ENCODE measurements around the gene TCF7.
A peak's percentile ranks its signal among the peaks of the same experiment; 100 is the strongest.

The TCF7 gene

DNA sequence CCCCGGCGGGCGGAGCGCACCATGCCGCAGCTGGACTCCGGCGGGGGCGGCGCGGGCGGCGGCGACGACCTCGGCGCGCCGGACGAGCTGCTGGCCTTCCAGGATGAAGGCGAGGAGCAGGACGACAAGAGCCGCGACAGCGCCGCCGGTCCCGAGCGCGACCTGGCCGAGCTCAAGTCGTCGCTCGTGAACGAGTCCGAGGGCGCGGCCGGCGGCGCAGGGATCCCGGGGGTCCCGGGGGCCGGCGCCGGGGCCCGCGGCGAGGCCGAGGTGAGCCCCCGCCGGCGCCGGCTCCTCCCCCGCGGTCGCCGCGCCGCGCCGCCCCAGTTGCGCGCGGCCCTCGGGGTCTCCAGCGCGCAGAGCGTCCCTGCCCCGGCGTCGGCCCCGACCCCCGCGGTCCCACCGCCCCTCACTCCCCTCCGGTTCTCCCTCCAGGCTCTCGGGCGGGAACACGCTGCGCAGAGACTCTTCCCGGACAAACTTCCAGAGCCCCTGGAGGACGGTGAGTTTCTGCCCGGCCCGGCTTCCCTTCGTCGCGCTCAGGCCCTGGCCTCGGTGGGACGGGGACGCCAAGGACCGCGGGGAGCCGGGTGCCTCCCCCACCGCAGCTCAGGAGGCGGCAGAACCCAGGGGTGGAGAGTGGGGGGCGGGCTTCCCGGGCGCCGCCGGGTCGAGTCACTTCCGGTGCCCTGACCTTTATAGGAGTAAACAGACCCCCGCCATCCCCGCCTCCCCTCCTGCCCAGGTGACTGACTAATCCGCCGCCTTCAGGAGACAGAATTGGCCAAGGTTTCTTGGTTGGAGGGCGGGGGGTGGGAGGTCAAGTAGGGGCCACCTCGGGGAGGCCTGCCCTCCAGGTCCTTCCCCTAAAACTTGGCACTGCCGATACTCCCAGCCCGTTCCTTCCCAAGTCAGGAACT is 665 bp downstream of the TCF7 start:
- DNase-seq, result peak; percentile 86

DNA sequence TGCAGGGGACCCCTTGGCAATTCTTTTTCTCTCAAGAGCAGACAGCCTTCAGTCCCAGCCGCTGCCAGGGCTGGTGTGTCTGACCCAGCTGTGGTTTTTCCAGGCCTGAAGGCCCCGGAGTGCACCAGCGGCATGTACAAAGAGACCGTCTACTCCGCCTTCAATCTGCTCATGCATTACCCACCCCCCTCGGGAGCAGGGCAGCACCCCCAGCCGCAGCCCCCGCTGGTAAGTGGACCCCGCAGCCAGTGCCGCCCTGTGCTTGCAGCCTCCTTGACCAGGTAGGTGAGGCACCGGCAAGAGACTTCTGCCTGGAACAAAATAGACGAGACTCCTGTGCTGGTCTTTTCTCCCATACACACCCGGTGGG is 1.3 kb downstream of the TCF7 start:
- no peak for DNase-seq

GRCh38 chr5:134116286-134116685 is 1.8 kb downstream of the TCF7 start:
- DNase-seq, result no peak

- DNase-seq, result no peak
These were observed 2.6 kb downstream of the TCF7 start for GRCh38 chr5:134116789-134117761.

DNA sequence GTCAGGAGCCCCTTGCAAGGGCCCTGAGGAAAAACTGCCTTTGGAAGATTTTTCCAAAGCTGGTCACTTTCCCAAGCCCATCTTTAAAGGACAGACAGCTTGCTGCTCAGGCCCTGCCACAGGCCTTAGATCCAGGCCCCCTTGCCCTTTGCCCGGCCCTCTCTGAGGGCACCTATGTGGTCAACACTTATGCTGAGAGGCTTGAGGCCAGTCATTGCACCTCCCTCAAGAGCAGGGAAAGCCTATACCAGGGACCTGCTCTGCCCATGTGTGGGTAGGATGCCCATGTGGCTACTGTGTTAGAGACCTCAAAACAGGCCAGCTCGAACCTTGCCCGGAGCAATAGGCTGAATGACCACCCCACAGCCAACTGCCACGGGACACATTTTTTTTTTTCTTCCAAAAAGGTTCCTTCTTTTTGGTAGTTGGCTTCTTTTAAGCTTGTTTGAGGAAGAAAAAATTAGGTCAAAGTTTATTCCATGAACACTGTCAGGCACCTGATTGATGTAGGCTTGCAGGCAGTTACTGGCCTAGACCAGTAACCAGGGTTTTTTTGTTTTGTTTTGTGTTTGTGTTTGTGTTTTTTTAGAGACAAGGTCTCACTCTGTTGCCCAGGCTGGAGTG is 3.8 kb downstream of the TCF7 start:
- no peak for DNase-seq

- no peak for DNase-seq
These were observed 5.2 kb downstream of the TCF7 start for GRCh38 chr5:134119720-134120119.

GRCh38 chr5:134120386-134121138 is 6.1 kb downstream of the TCF7 start:
- DNase-seq, result no peak

- DNase-seq, result no peak
These were observed 8.0 kb downstream of the TCF7 start for GRCh38 chr5:134122530-134122929.

- no peak for DNase-seq
These were observed 8.9 kb downstream of the TCF7 start for GRCh38 chr5:134123360-134123759.

- no peak for DNase-seq
These were observed 10.0 kb downstream of the TCF7 start for GRCh38 chr5:134124289-134125038.

GRCh38 chr5:134125039-134126015 is 10.8 kb downstream of the TCF7 start:
- no peak for DNase-seq

GRCh38 chr5:134127376-134127861 is 12.9 kb downstream of the TCF7 start:
- DNase-seq, result peak; percentile 67

- DNase-seq, result no peak
These were observed 13.6 kb downstream of the TCF7 start for GRCh38 chr5:134127988-134128647.

DNA sequence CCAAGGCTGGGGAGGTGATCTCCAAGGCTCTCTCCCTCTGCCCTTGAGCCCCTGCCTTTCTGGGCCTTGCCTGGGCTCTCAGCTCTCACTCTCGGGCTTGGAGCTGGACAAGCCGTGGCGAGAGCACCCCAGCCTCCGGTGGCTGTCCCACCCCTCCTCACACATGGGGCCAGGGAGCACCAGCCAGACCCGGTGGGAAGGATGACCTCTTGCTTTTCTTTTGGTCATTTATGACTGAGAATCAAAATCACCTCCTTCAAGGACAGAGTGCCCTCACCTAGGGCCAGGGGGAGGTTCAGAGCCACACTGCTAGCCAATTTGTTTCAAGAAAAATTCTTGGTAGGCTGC is 14.1 kb downstream of the TCF7 start:
- no peak for DNase-seq

GRCh38 chr5:134129411-134130238 is 15.1 kb downstream of the TCF7 start:
- DNase-seq, result no peak

GRCh38 chr5:134130239-134130945 is 15.9 kb downstream of the TCF7 start:
- no peak for DNase-seq

GRCh38 chr5:134131165-134131564 is 16.7 kb downstream of the TCF7 start:
- DNase-seq, result peak; percentile 56
